Measurements from ENCODE around the gene TMEM215. TPM values are rescaled to one million over a fixed set of nuclear protein-coding genes. Genes with fewer than 3 reads are reported as not detected.

TMEM215 gene
- total and polyA plus RNA-seq, 11 donors: not detected

GRCh38 chr9:32828861-32829260, 45.5 kb downstream of the TMEM215 start:
- no peaks in the 10 kb centered on the region for H3K36me3 ChIP-seq
- no peak overlapping the region for H3K4me3 ChIP-seq
- TF ChIP-seq CTCF (IDR thresholded peaks at IDR 0.05) (no peak), POLR2A (IDR thresholded peaks at IDR 0.05) (no peak)
- no peaks in the 10 kb centered on the region for H3K27me3 ChIP-seq
- no peak for DNase-seq
- ATAC-seq: no peak
- H3K27ac ChIP-seq: no peak overlapping the region
- no peaks in the 10 kb centered on the region for H3K4me1 ChIP-seq
- 77 to 80% (median 78%) methylated on average over 5 of the region's 5 CpGs for WGBS, 4 donors
- no peaks in the 10 kb centered on the region for H3K9me3 ChIP-seq
- intact Hi-C loops (cut with DNase I): no loop called here

DNA sequence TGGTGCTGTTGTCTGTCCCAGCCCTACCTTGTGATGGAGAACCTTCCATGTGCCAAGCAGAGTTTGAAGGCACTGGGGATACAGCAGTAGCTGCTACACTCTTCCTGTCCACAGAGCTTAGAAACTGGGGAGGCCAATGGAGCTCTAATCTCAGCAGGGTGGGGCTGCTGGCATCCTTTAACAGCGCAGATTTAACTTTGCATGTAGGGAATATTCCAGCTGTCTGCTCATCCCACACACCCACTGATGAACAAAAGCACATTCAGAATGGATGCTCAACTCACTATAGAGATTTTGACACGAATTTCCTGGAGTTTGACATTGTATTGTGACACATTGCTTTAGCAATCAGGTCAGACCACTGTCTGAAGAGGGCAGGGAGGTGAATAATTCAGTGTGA, 49.0 kb downstream of the TMEM215 start:
- no peaks in the 10 kb centered on the region for H3K4me1 ChIP-seq
- TF ChIP-seq CTCF (IDR thresholded peaks at IDR 0.05) (no peak), POLR2A (IDR thresholded peaks at IDR 0.05) (no peak)
- intact Hi-C loops (cut with DNase I): loop anchor here in 1 of 10 donors (10.0 kb wide), 1 partner anchor 82 kb away; no protein-coding TSS in a partner anchor
- no peaks in the 10 kb centered on the region for H3K36me3 ChIP-seq
- DNase-seq: no peak
- 43 to 56% (median 48%) methylated on average over 2 of the region's 2 CpGs for WGBS, 4 donors
- no peak overlapping the region for H3K4me3 ChIP-seq
- no peak for ATAC-seq
- no peak overlapping the region for H3K27ac ChIP-seq
- H3K9me3 ChIP-seq: no peaks in the 10 kb centered on the region
- no peaks in the 10 kb centered on the region for H3K27me3 ChIP-seq

Other genes with a start within 250 kb of the TMEM215 start
- gene SMIM27, start 231.2 kb upstream of the TMEM215 start, total RNA-seq: 10 to 100 TPM in 7 of 9 donors, 1 to 10 TPM in 2; 4.1 to 26.5 (median 15.1) TPM
- gene SMIM27, start 231.2 kb upstream of the TMEM215 start, polyA plus RNA-seq: 1 to 10 TPM; 4.8 TPM
- gene TOPORS, start 231.0 kb upstream of the TMEM215 start, total RNA-seq: 10 to 100 TPM in 5 of 9 donors, 1 to 10 TPM in 4; 7.5 to 11.1 (median 10.5) TPM
- gene TOPORS, start 231.0 kb upstream of the TMEM215 start, polyA plus RNA-seq: 1 to 10 TPM; 4.1 to 7.8 TPM
- 100 to 1,000 TPM in 7 of 9 donors, 10 to 100 TPM in 2; 74.6 to 209 (median 125) TPM for gene NDUFB6, start 210.4 kb upstream of the TMEM215 start, total RNA-seq
- gene NDUFB6, start 210.4 kb upstream of the TMEM215 start, polyA plus RNA-seq: 100 to 1,000 TPM in 1 of 2 donors, 10 to 100 TPM in 1; 89.2 to 149 TPM
- under 1 TPM in 1 of 9 donors, not detected in 8; 0.07 TPM for gene TAF1L, start 147.9 kb upstream of the TMEM215 start, total RNA-seq
- not detected for gene TAF1L, start 147.9 kb upstream of the TMEM215 start, polyA plus RNA-seq
- 10 to 100 TPM in 8 of 9 donors, 1 to 10 TPM in 1; 9.4 to 22.5 (median 16.1) TPM for gene APTX, start 218.1 kb downstream of the TMEM215 start, total RNA-seq
- 10 to 100 TPM; 12.5 to 33.4 TPM for gene APTX, start 218.1 kb downstream of the TMEM215 start, polyA plus RNA-seq
- gene DNAJA1, start 241.7 kb downstream of the TMEM215 start, total RNA-seq: 100 to 1,000 TPM in 1 of 9 donors, 10 to 100 TPM in 8; 48.6 to 104 (median 63.1) TPM
- 100 to 1,000 TPM in 1 of 2 donors, 10 to 100 TPM in 1; 32.6 to 133 TPM for gene DNAJA1, start 241.7 kb downstream of the TMEM215 start, polyA plus RNA-seq

Measured in heart left ventricle (tissue), 16 donors.